Endothelial cell (in vitro differentiated cells): ENCODE results near the gene PDS5A. TPM values are rescaled to one million over a fixed set of nuclear protein-coding genes. Genes with fewer than 3 reads are reported as not detected.

Experiments
- DNase-seq: peaks from one replicate; pipeline ENCODE4 v3.0.0; 2021; ENCODE audit warnings: low spot score
- H3K27ac Mint-ChIP-seq: one replicate; pipeline ENCODE4 v1.8.0; 2021; ENCODE audit warnings: mixed read lengths, inconsistent platforms; ENCODE audit not compliant: unreplicated experiment
- H3K27me3 Mint-ChIP-seq: one replicate; pipeline ENCODE4 v1.8.0; 2021; ENCODE audit warnings: mild to moderate bottlenecking, moderate library complexity, mixed read lengths, inconsistent platforms; ENCODE audit not compliant: unreplicated experiment
- H3K36me3 Mint-ChIP-seq: one replicate; pipeline ENCODE4 v1.8.0; 2021; ENCODE audit warnings: mild to moderate bottlenecking, low read depth, mixed read lengths, inconsistent platforms; ENCODE audit not compliant: unreplicated experiment
- H3K4me1 Mint-ChIP-seq: one replicate; pipeline ENCODE4 v1.8.0; 2021; ENCODE audit warnings: mild to moderate bottlenecking, mixed read lengths, inconsistent platforms; ENCODE audit not compliant: unreplicated experiment
- H3K4me3 Mint-ChIP-seq: one replicate; pipeline ENCODE4 v1.8.0; 2021; ENCODE audit warnings: mild to moderate bottlenecking, mixed read lengths, inconsistent platforms; ENCODE audit not compliant: unreplicated experiment
- H3K9me3 Mint-ChIP-seq: one replicate; pipeline ENCODE4 v1.8.0; 2021; ENCODE audit warnings: mixed read lengths, inconsistent platforms; ENCODE audit not compliant: unreplicated experiment
- total RNA-seq: library from RNA; stranded (reverse); fragmentation: NEBNext Ultra II Directional; extraction: Animal tissue kit (Norgen Biotek cat#: 25700); gene quantifications from one replicate; pipeline ENCODE4 v1.2.1, GENCODE V29; 2021; ENCODE audit not compliant: unreplicated experiment
- TF ChIP-seq, protein P1 (sequence below): fragments of 200-600 bp; sonication (generic); IDR thresholded peaks from one replicate; pipeline ENCODE4 v1.5.0; 2021; ENCODE audit warnings: antibody characterized with exemption; ENCODE audit not compliant: unreplicated experiment

Gene PDS5A
- total RNA-seq, 1 donor from 2014 or later = 57.1 TPM

DNA sequence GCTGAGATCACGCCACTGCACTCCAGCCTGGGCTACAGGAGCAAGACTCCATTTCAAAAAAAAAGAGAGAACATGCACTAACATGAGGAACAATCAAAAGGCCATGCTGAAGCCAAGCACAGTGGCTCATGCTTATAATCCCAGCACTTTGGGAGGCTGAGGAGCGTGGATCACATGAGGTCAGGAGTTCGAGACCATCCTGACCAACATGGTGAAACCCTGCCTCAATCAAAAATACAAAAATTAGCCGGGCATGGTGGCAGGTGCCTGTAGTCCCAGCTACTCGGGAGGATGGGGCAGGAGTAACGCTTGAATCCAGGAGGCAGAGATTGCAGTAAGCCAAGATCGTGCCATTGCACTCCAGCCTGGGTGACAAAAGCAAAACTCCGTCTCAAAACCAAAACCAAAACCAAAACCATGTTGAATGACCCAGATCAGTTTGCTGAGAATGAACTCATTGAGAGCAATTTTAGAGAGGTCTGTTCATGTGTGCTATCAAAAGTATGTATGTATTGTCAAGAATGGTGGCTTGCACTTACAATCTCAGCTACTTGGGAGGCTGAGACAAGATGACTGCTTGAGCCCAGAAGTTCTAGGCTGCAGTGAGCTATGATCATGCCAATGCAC is 44.8 kb downstream of the PDS5A start:
- Mint-ChIP-seq H3K4me1 (no peaks in the 10 kb centered on the region), H3K4me3 (no peak overlapping the region), H3K27me3 (peaks cover 3% of the 10 kb centered on the region), H3K36me3 (peaks cover 2% of the 10 kb centered on the region), H3K9me3 (no peaks in the 10 kb centered on the region), H3K27ac (no peak overlapping the region)
- TF ChIP-seq, protein P1, sequence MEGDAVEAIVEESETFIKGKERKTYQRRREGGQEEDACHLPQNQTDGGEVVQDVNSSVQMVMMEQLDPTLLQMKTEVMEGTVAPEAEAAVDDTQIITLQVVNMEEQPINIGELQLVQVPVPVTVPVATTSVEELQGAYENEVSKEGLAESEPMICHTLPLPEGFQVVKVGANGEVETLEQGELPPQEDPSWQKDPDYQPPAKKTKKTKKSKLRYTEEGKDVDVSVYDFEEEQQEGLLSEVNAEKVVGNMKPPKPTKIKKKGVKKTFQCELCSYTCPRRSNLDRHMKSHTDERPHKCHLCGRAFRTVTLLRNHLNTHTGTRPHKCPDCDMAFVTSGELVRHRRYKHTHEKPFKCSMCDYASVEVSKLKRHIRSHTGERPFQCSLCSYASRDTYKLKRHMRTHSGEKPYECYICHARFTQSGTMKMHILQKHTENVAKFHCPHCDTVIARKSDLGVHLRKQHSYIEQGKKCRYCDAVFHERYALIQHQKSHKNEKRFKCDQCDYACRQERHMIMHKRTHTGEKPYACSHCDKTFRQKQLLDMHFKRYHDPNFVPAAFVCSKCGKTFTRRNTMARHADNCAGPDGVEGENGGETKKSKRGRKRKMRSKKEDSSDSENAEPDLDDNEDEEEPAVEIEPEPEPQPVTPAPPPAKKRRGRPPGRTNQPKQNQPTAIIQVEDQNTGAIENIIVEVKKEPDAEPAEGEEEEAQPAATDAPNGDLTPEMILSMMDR = no peak
- DNase-seq = no peak

DNA sequence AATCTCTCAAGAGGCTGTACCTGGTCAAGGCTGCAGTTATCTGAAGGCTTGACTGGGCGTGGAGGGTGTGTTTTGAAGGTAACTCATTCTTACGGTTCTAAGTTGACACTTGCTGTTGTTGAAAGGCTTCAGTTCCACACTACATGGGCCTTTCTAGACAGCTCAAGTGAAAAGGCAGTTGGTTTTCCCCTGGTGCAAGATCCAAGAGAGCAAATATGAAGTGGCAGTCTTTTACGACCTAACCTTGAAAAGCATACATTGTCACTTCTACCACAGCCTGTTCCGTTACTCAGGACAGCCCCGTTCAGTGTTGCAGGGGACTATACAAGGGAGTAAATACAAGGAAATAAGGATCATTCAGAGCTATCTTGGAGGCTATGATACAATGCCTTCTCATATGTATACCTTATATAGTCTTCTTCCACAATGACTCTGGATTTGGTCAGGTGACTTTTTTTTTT is 46.2 kb downstream of the PDS5A start:
- H3K4me1 Mint-ChIP-seq = no peaks in the 10 kb centered on the region
- TF ChIP-seq, protein P1 = no peak
- peaks cover 2% of the 10 kb centered on the region for H3K36me3 Mint-ChIP-seq
- H3K27ac Mint-ChIP-seq = no peak overlapping the region
- DNase-seq = no peak
- H3K27me3 Mint-ChIP-seq = peaks cover 3% of the 10 kb centered on the region
- H3K4me3 Mint-ChIP-seq = no peak overlapping the region
- H3K9me3 Mint-ChIP-seq = no peaks in the 10 kb centered on the region

DNA sequence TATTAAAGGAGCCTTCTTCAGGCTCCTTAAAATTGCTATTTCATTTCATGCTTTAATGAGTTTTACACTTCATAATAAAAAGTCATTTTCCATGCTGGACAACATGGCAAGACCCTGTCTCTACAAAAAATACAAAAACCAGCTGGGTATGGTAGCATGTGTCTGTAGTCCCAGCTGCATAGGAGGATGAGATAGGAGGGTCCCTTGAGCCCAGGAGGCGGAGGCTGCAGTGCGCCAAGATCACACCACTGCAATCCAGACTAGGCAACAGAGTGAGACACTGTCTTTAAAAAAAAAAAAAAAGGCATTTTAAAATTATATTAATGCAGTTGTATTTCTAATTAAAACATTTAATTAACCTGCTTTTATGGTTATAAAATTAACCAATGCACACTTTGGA is 49.2 kb downstream of the PDS5A start:
- DNase-seq = no peak
- H3K36me3 Mint-ChIP-seq = peaks cover 2% of the 10 kb centered on the region
- no peak overlapping the region for H3K27ac Mint-ChIP-seq
- H3K4me3 Mint-ChIP-seq = no peak overlapping the region
- H3K27me3 Mint-ChIP-seq = no peaks in the 10 kb centered on the region
- TF ChIP-seq, protein P1 = no peak
- no peaks in the 10 kb centered on the region for H3K9me3 Mint-ChIP-seq
- no peaks in the 10 kb centered on the region for H3K4me1 Mint-ChIP-seq

DNA sequence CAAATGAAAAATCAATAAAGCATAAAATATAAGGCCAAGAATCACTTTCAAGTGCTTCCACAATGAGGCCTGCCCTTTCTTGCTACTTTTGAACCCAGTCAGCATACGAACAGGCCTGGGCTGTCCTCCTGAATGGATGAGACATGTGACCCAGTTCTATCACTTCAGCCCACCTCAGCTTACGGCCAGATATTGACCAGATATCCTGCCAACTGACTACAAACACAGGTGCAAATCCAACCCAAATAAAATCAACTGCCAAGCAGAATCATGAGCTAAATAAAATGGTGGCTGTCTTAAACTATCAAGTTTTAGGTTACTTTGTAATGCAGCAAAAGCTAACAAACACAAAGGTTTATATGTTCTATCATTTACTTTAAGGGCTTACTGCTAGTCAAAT is 53.7 kb downstream of the PDS5A start:
- Mint-ChIP-seq H3K27me3 (no peaks in the 10 kb centered on the region), H3K36me3 (no peaks in the 10 kb centered on the region), H3K27ac (no peak overlapping the region), H3K4me3 (no peak overlapping the region), H3K9me3 (no peaks in the 10 kb centered on the region), H3K4me1 (no peaks in the 10 kb centered on the region)
- TF ChIP-seq, protein P1 = no peak
- no peak for DNase-seq

DNA sequence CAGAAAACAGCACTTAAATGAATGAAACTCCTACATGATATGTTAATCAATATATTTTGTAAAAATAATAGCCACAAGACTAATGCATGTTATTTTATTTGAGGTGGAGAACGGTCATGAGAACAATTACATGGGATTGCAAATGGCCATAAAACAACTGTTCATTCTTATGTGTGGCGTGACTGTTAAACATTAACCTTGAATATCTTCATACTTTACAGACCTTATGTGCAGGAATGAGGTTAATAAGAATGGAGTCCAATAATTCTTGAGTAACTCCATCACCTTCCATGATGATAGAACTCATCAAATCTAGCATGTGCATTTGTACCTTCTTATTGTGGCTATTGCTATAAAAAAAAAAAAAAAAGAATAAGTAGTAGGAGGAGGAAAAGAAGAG is 55.3 kb downstream of the PDS5A start:
- TF ChIP-seq, protein P1 = no peak
- H3K27me3 Mint-ChIP-seq = no peaks in the 10 kb centered on the region
- no peak overlapping the region for H3K27ac Mint-ChIP-seq
- peaks cover 4% of the 10 kb centered on the region for H3K36me3 Mint-ChIP-seq
- no peak for DNase-seq
- H3K9me3 Mint-ChIP-seq = no peaks in the 10 kb centered on the region
- no peak overlapping the region for H3K4me3 Mint-ChIP-seq
- no peaks in the 10 kb centered on the region for H3K4me1 Mint-ChIP-seq
